Measurements from ENCODE around the gene MAP4K5.
"Not testable (repeated sequence)": the region's sequence is repeated elsewhere in the genome, so short reads cannot be mapped to it uniquely, and the experiment has no call there.

Gene MAP4K5

GRCh38 chr14:50569714-50570274 lies 37.4 kb upstream of the MAP4K5 start:
- H3K9me3 ChIP-seq, result peaks cover 5% of the 10 kb centered on the region
- H3K4me3 ChIP-seq (ENCODE audit: low read depth in 1 of 2, low read length in 1 of 2), result no peak overlapping the region
- no peak for TF ChIP-seq CTCF (IDR thresholded peaks at IDR 0.05)
- H3K27me3 ChIP-seq, result no peaks in the 10 kb centered on the region
- H3K4me1 ChIP-seq (ENCODE audit: control insufficient read depth in 1 of 2, insufficient read depth in 1 of 2, low read depth in 1 of 2, low read length in 1 of 2), result no peaks in the 10 kb centered on the region
- H3K27ac ChIP-seq, result no peak overlapping the region
- H3K36me3 ChIP-seq, result no peaks in the 10 kb centered on the region

GRCh38 chr14:50562841-50563240 lies 30.5 kb upstream of the MAP4K5 start:
- no peaks in the 10 kb centered on the region for H3K9me3 ChIP-seq
- TF ChIP-seq CTCF (IDR thresholded peaks at IDR 0.05), result no peak
- H3K27me3 ChIP-seq, result peaks cover 48% of the 10 kb centered on the region
- no peaks in the 10 kb centered on the region for H3K36me3 ChIP-seq
- no peak overlapping the region for H3K4me3 ChIP-seq (ENCODE audit: low read depth in 1 of 2, low read length in 1 of 2)
- H3K27ac ChIP-seq, result no peak overlapping the region
- peaks cover 11 to 14% of the 10 kb centered on the region in 2 experiments for H3K4me1 ChIP-seq (ENCODE audit: control insufficient read depth in 1 of 2, insufficient read depth in 1 of 2, low read depth in 1 of 2, low read length in 1 of 2)

GRCh38 chr14:50560931-50561285 lies 28.5 kb upstream of the MAP4K5 start:
- no peak overlapping the region for H3K27ac ChIP-seq
- peaks cover 11 to 14% of the 10 kb centered on the region in 2 experiments for H3K4me1 ChIP-seq (ENCODE audit: control insufficient read depth in 1 of 2, insufficient read depth in 1 of 2, low read depth in 1 of 2, low read length in 1 of 2)
- H3K36me3 ChIP-seq, result no peaks in the 10 kb centered on the region
- TF ChIP-seq CTCF (IDR thresholded peaks at IDR 0.05), result no peak
- H3K27me3 ChIP-seq, result peaks cover 55% of the 10 kb centered on the region
- H3K4me3 ChIP-seq (ENCODE audit: low read depth in 1 of 2, low read length in 1 of 2), result peak overlapping the region; percentile 60 to 62
- H3K9me3 ChIP-seq, result no peaks in the 10 kb centered on the region

GRCh38 chr14:50559990-50560930 lies 27.9 kb upstream of the MAP4K5 start, which contains the start of gene ATL1:
ATL1 (plus strand) TSS chr14:50560145; CDS start chr14:50560266, 121 bp downstream.
- Histone ChIP-seq H3K4me1 (ENCODE audit: control insufficient read depth in 1 of 2, insufficient read depth in 1 of 2, low read depth in 1 of 2, low read length in 1 of 2) (peaks cover 11 to 14% of the 10 kb centered on the region in 2 experiments), H3K27me3 (peaks cover 55% of the 10 kb centered on the region), H3K4me3 (ENCODE audit: low read depth in 1 of 2, low read length in 1 of 2) (peak within 1 kb of the TSS; percentile 60 to 62), H3K9me3 (no peaks in the 10 kb centered on the region), H3K27ac (no peak within 1 kb of the TSS), H3K36me3 (no peaks in the 10 kb centered on the region)
- TF ChIP-seq CTCF (IDR thresholded peaks at IDR 0.05), result no peak

GRCh38 chr14:50552796-50553195 lies 20.4 kb upstream of the MAP4K5 start:
- H3K9me3 ChIP-seq; H3K4me3 ChIP-seq (ENCODE audit: low read depth in 1 of 2, low read length in 1 of 2); H3K4me1 ChIP-seq (ENCODE audit: control insufficient read depth in 1 of 2, insufficient read depth in 1 of 2, low read depth in 1 of 2, low read length in 1 of 2); H3K27me3 ChIP-seq; H3K27ac ChIP-seq; H3K36me3 ChIP-seq: not testable (repeated sequence)

GRCh38 chr14:50551877-50552276 lies 19.5 kb upstream of the MAP4K5 start:
- Histone ChIP-seq H3K27me3 (no peaks in the 10 kb centered on the region), H3K4me1 (ENCODE audit: control insufficient read depth in 1 of 2, insufficient read depth in 1 of 2, low read depth in 1 of 2, low read length in 1 of 2) (no peaks in the 10 kb centered on the region), H3K4me3 (ENCODE audit: low read depth in 1 of 2, low read length in 1 of 2) (no peak overlapping the region), H3K36me3 (no peaks in the 10 kb centered on the region), H3K9me3 (no peaks in the 10 kb centered on the region), H3K27ac (no peak overlapping the region)
- no peak for TF ChIP-seq CTCF (IDR thresholded peaks at IDR 0.05)
